NCI-H2029 (cell line): ENCODE results near the gene RARA.
"Not testable (repeated sequence)": the region's sequence is repeated elsewhere in the genome, so short reads cannot be mapped to it uniquely, and the experiment has no call there.

Experiments
- DNase-seq: peaks from one replicate; lab custom pipeline; 2025; lab: John Stamatoyannopoulos, UW

The RARA gene

DNA sequence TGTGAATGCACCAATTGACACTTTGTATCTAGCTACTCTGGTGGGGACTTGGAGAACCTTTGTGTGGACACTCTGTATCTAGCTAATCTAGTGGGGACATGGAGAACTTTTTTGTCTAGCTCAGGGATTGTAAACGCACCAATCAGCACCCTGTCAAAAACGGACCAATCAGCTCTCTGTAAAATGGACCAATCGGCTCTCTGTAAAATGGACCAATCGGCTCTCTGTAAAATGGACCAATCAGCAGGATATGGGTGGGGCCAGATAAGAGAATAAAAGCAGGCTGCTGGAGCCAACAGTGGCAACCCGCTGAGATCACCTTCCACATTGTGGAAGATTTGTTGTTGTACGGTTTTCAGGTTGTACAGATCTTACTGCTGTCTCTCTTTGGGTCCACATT lies 67.6 kb downstream of the RARA start:
- not testable (repeated sequence) for DNase-seq

DNA sequence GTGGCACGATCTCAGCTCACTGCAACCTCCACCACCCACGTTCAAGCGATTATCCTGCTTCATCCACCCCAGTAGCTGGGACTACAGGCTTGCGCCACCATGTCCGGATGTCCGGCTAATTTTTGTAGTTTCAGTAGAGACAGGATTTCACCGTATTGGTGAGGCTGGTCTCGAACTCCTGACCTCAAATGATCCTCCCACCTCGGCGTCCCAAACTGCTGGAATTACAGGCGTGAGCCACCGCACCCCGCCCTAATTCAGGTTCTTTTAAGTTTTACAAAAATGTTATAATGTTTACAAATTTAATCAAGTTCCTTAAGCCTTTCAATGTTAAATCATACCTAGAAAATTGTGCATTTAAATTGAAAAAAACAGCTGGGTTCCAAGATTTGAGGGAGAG lies 68.9 kb downstream of the RARA start:
- no peak for DNase-seq

DNA sequence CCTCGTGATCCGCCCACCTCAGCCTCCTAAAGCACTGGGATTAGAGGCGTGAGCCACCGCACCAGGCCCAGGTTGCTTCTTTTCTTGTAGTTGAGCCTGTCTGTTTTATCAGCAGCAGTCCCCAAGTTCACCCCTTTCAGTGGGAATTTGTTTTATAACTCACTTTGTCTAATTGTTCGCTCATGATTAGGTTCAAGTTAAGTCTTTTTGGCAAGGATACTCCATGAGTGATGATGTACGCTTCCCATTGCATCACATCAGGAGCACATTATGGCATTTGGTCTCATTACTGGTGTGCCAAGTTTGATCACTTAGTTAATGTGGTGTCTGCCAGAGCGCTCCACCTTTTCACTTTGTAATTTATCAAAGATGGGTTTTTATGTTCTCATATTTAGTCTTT lies 70.0 kb downstream of the RARA start:
- no peak for DNase-seq

DNA sequence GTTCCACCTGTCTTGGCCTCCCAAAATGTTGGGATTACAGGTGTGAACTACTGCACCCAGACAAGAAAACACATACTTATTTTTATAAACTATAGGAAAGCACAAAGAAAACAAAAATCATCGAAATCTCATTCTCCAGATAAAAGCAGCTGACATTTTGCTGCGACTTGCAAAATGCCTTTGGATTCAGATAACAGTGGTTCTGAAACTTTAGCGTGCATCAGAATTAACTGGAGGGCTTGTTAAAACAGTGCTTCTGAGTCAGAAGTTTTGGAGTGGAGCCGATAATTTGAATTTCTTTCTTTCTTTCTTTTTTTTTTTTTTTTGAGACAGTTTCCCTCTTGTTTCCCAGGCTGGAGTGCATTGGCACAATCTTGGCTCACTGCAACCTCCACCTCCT lies 73.3 kb downstream of the RARA start:
- DNase-seq = no peak

DNA sequence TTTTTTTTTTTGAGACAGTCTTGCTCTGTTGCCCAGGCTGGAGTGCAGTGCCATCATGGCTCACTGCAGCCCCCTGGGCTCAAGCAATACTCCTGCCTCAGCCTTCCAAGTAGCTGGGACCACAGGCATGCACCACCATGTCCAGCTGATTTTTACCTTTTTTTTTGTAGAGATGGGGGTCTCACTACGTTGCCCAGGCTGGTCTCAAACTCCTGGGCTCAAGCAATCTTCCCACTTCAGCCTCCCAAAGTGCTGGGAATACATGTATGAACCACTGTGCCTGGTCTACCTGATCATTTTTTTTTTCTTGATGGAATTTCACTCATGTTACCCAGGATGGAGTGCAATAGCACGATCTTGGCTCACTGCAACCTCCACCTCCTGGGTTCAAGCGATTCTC lies 77.6 kb downstream of the RARA start:
- not testable (repeated sequence) for DNase-seq

DNA sequence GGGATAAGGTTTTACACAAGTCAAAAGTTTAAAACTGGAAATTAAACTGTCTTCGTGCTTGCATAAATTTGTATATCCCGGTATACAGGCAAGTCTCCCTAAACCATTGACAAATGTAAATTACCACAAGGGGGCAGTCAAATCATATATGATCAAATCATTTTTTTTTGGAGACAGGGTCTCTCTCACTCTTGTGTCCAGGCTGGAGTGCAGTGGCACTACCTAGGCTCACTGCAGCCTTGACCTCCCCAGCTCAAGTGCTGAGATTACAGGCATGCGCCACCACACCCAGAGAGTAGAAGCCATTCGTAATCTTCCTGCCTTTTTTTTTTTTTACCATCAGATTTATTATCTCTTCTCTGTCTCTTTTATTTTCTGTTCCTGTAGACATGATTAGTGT lies 90.2 kb downstream of the RARA start:
- peak; percentile 37 for DNase-seq

DNA sequence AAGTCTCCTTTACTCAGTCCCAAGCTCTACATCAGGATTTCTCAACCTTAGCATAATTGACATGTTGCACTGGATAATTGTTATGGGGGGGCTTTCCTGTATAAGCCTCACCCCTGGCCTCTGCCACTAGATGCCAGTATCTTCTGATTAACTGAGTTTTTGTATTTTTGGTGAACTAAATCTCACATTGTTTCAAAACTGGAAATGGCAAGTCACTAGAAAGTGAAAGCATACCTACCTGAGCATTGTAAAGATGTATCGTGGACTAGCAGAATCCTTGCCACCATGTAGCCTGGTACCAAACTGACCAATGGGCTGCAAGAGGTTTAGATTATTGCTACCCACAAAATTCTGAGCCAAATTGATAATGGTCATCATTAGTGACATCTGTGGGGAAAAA lies 93.7 kb downstream of the RARA start:
- DNase-seq = no peak

DNA sequence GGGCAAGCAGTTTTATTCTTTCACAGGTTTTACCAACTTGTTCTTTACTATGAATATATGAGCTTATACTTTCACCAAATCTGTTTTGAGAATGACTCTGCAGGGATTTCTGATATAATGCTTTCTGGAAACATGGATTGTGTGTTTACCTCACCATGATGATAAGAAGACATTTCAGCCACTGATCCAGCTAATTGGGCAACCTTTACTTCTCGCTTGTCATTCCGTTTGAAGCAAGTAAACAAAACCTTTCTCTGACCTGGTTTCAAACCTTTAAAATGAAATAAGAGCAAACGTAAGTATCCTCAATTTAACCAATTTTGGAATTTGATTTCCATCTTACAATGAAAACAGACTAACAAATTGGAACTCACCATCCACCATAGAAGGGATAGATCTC lies 95.0 kb downstream of the RARA start:
- no peak for DNase-seq
